GM12801 (cell line): ENCODE data around the gene STK32C.

Experiments
- TF ChIP-seq, protein P1 (sequence below): IDR thresholded peaks from one replicate; pipeline ENCODE4 v1.5.1; 2011; ENCODE audit warnings: control low read depth; ENCODE audit not compliant: insufficient read length; ENCODE audit errors: extremely low read depth

Gene STK32C

DNA sequence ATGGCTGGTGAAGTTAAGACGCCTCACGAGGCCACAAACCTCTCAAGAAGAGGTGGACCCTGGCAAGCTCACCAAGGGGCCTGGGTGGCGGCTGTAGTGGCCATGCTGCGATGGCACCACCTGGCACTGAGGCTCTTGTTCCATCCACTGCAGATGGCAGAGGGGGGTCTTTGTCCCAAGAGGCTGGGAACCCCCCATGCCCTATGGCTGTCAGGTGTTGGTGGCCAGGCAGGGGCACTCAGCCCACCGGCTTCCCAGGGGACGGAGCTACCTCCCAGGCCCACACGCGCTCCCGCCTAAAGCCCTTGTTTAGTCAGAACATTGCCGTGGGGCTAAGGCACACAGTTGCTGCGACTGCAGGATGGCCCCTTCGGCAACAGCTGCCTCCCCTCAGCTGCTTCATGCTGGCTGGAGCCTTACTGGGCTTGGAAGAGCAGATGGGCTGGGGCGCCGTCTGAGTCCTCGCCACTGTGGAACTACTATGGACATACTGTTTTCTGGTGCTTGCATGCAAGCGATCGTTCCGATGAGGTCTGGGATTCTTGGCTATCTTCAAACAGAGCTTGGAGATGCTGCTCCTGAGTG is 74.2 kb downstream of the STK32C start:
- TF ChIP-seq, protein P1, sequence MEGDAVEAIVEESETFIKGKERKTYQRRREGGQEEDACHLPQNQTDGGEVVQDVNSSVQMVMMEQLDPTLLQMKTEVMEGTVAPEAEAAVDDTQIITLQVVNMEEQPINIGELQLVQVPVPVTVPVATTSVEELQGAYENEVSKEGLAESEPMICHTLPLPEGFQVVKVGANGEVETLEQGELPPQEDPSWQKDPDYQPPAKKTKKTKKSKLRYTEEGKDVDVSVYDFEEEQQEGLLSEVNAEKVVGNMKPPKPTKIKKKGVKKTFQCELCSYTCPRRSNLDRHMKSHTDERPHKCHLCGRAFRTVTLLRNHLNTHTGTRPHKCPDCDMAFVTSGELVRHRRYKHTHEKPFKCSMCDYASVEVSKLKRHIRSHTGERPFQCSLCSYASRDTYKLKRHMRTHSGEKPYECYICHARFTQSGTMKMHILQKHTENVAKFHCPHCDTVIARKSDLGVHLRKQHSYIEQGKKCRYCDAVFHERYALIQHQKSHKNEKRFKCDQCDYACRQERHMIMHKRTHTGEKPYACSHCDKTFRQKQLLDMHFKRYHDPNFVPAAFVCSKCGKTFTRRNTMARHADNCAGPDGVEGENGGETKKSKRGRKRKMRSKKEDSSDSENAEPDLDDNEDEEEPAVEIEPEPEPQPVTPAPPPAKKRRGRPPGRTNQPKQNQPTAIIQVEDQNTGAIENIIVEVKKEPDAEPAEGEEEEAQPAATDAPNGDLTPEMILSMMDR: no peak

DNA sequence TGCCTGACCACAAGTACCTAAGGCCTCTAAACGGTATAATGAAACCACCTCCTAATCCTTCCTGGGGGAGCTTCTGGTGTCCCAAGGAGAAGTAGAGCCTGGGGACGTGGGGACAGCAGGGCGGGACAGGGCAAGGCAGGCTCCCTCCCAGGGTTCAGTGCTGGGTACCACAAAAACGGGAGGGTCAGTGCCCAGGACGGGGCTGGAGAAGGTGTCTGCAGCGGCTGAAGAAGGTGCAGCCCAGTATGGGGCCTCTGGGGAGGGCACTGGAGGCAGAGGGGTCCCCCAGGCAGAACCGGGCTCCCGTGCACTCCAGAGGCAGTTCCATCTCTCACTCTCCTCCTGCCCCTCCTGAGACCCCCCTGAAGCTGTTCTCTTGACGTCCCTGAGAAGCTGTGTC is 74.8 kb downstream of the STK32C start:
- TF ChIP-seq, protein P1: no peak

DNA sequence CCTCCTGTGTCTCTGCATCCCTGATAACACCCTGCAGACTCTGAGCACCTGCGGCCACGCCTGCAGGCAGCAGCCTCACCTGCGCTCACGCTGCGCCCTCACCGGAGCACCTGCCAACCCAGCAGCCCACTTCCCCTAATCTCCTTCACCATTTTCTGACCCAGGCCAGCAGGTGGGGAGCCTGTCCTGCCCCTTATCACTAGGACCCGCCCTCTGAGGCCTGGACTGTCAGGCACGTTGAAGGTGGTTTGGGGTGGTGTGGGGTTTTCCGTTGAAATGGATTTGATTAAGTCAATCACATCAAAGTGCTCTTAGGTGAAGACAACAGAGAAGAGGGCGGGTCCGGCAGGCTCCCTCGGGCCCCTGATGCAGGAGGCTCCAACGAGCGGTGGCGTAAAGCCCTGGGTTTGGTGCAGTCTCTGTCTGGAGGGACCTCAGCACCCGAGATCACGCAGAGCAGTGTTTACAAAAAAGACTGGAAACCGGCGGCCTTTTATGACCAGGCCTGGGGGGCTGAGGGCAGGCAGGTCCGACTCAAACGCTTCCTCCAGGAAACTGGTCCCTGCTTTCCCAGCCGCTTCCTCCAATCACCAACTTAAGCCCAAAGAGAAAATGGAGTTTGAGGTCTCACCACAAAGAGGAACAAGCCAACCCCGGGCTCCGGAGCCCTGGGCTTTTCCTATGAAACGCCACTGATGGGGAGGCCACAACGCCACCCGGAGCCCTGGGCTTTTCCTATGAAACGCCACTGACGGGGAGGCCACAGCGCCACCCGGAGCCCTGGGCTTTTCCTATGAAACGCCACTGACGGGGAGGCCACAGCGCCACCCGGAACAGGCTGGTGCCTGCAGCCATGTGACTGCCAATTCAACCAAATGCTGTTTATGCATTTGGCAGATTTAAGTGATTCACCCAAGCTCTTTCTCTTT is 75.5 kb downstream of the STK32C start:
- TF ChIP-seq, protein P1: no peak

DNA sequence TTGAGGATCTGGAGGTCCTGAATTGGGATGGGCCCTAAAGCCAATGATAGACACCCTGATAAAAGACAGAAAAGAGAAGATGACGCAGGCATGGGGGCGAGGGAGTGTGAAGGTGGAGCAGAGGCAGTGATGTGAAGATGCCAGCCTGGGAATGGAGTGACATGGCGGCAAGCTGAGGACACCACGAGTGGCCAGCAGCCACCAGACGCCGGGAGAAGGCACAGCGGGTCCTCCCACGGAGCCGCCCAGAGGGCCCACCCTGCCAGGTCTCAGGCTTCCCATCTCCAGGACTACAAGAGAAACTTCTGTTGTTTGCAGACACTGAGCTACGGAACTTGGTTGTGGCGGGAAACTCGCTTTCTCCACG is 76.1 kb downstream of the STK32C start:
- TF ChIP-seq, protein P1: no peak

DNA sequence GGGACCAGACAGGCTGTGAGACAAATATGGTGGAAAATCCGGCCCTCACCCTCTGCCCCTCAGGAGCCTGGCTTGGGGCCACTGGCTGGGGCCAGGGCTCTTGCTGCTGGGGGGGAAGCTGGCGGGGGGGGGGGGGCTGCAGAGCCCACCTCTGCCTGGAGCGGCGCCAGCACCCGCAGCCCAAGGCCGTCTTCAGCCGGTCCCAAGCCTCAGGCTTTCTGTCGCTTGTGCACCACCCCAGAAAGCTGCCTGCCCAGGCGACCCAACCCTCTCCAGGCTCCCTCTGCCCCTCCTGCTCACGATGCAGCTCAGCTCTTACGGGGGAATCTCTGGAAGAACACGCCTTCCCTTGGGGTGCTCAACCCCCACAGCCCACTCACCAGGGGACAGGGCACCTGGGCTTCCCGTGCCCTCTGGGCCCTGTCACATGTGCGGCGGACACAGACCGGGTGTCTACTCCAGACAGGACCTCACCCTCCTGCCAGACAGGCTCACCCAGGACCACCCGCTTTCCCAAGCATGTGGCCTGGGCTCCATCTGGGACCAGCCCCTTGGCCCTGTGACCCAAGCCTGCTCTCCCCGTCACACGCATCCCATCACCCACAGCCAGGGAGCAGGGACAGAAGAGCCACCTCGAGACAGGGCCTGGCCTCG is 77.1 kb downstream of the STK32C start:
- TF ChIP-seq, protein P1: no peak

DNA sequence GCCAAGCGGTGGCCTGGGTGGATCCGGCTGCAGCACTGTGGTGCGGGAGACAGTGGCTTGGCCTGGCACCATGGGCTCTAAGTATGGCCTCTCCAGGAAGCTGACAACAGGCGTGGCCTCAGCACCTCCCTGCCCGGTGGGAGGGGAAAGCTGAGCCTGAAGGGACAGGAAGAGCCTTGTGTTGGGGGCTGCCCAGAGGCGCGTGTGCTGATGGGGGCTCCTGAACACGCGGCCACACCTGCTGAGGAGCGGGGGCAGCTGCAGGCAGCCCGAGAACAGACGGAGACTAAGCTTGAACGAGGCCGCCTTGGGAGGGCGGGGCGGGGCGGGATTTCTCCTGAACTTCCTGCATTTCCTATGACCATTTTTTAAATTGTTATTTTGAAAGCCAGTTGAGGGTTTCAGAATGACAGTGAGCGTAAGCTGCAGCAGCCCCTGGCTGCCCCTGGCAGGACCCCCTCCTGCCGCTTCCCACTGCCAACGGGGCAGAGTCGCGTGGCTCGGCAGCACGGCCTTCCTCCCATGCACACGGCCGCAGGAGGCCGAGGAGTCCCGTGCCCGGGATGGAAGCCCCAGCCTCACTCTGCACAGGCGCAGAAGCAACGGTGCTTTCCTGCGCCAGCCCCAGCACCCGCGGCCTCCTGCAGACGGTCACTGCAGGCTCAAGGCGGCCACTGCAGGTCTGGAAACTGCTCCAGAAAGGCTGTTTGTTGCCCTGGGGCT is 77.8 kb downstream of the STK32C start:
- TF ChIP-seq, protein P1: no peak

DNA sequence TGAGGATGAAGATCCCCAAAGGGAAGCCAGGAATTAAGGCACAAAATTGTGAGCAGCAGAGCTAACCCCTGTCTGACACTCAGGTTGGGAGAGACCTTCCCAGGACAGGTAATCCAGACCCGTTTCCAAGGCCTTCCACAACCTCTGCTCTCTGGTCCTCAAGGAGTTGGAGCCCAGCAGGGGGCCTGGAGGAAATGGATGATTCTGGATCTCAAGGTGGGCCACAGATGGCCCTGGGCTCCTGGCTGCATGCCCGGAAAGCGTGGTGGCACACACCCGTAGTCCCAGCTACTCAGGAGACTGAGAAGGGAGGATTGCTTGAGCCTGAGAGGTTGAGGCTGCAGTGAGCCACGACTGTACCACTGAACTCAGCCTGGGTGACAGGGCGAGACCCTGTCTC is 78.7 kb downstream of the STK32C start:
- TF ChIP-seq, protein P1: no peak
